ENCODE data around the gene DNAJC21. TPM values are rescaled to one million over a fixed set of nuclear protein-coding genes. Genes with fewer than 3 reads are reported as not detected.
"Not testable (repeated sequence)": the region's sequence is repeated elsewhere in the genome, so short reads cannot be mapped to it uniquely, and the experiment has no call there.

DNAJC21 gene
- total RNA-seq, 2 donors from 2014 or later = 49.3 to 59.0 TPM

DNA sequence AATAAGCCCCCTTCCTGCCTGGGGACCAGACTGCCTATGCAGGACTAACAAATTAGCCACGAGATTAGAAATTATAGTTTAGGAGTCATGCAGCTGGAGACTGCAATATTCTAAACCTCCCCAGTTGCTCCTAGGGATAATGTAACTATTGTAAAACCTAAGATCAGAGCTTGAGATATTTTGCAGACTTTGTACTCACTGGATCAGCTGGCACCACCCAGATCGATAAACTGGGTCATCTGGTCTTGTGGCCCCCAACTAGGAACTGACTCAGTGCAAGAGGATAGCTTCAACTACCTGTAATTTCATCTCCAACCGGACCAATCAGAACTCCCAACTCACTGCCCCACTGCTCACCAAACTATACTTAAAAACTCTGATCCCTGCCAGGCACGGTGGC lies 38.2 kb downstream of the DNAJC21 start:
- intact Hi-C loops (cut with DNase I) = no loop called here
- DNase-seq (ENCODE audit: low spot score) = no peak

GRCh38 chr5:34968258-34968657 lies 38.9 kb downstream of the DNAJC21 start:
- no peak for DNase-seq (ENCODE audit: low spot score)
- intact Hi-C loops (cut with DNase I) = no loop called here

GRCh38 chr5:34970552-34970951 lies 41.2 kb downstream of the DNAJC21 start:
- DNase-seq (ENCODE audit: low spot score) = no peak
- intact Hi-C loops (cut with DNase I) = no loop called here

DNA sequence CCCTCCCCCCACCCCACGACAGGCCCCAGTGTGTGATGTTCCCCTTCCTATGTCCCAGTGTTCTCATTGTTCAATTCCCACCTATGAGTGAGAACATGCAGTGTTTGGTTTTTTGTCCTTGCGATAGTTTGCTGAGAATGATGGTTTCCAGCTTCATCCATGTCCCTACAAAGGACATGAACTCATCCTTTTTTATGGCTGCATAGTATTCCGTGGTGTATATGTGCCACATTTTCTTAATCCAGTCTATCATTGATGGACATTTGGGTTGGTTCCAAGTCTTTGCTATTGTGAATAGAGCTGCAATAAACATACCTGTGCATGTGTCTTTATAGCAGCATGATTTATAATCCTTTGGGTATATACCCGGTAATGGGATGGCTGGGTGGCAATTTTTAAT lies 42.3 kb downstream of the DNAJC21 start:
- DNase-seq (ENCODE audit: low spot score); intact Hi-C loops (cut with DNase I): not testable (repeated sequence)

- intact Hi-C loops (cut with DNase I) = no loop called here
Observed at GRCh38 chr5:34976347-34976746, 47.0 kb downstream of the DNAJC21 start.

GRCh38 chr5:34977934-34978613 lies 48.7 kb downstream of the DNAJC21 start:
- intact Hi-C loops (cut with DNase I) = no loop called here
- DNase-seq (ENCODE audit: low spot score) = no peak

More at GRCh38 chr5:34976347-34976746, 47.0 kb downstream of the DNAJC21 start:
- DNase-seq (ENCODE audit: low spot score) = no peak

- no peak for DNase-seq (ENCODE audit: low spot score)
Observed at GRCh38 chr5:34978681-34979080, 49.3 kb downstream of the DNAJC21 start.

DNA sequence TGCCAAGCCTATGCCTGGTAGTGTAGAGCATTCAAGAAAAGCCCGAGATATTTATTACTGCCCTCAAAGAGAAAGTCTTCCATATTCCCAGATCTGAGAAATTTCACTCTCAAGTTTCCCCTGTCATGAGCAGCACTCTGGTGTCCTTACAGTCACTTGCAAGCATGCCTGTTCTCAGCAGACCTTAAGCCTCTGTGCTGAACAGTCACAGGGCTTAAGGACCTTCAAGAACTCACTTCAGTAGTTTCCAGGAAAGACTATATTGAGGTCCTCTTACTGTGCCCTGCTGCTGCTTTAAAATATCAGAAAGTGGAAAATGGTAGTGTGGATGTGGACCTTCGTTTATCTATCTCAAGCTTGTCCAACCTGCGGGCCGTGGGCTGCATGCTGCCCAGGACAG lies 53.5 kb downstream of the DNAJC21 start:
- DNase-seq (ENCODE audit: low spot score) = no peak
- intact Hi-C loops (cut with DNase I) = no loop called here

More at GRCh38 chr5:34978681-34979080, 49.3 kb downstream of the DNAJC21 start:
- intact Hi-C loops (cut with DNase I) = no loop called here

GRCh38 chr5:34986965-34987364 lies 57.6 kb downstream of the DNAJC21 start:
- intact Hi-C loops (cut with DNase I) = no loop called here

GRCh38 chr5:34991486-34992238 lies 62.3 kb downstream of the DNAJC21 start:
- intact Hi-C loops (cut with DNase I) = no loop called here

More at GRCh38 chr5:34986965-34987364, 57.6 kb downstream of the DNAJC21 start:
- DNase-seq (ENCODE audit: low spot score) = no peak

DNA sequence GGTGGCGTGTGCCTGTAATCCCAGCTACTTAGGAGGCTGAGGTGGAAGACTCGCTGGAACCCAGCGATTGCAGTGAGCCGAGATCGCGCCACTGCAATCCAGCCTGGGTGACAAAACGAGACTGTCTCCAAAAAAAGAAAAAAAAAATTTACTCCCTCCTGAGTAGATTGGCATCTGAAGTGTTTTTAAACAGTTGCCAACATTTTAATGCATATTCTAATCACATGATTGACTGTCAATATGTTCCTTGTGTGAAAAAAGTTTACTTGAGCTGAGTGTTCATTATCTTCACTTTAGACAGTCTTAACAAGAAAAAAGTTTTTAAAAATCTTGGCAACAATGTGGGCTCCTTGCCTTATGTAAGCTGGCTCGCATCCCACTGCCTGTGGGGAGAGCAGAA lies 64.6 kb downstream of the DNAJC21 start:
- intact Hi-C loops (cut with DNase I) = no loop called here
- DNase-seq (ENCODE audit: low spot score) = no peak

More at GRCh38 chr5:34991486-34992238, 62.3 kb downstream of the DNAJC21 start:
- no peak for DNase-seq (ENCODE audit: low spot score)

DNA sequence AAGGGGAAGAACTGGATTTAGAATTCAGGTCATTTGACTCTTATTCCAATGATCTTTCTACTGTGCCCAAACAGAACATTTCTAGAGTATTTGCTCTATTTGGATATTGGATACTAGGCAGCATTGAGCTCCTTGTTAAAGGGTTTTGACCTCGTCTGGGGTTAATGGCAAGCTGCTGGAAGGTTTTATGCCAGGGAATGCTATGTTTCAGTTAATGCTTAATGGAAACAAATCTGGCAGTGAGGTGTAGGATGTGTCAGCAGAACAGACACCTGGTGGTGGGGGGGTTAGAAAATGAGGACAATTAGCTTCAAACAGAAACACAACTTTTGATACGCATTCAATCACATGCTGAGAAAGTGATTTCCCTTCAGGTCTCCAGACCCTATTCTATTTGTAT lies 66.9 kb downstream of the DNAJC21 start:
- DNase-seq (ENCODE audit: low spot score) = no peak
- intact Hi-C loops (cut with DNase I) = no loop called here

GRCh38 chr5:34998058-34998789 lies 68.9 kb downstream of the DNAJC21 start:
- intact Hi-C loops (cut with DNase I) = no loop called here
- no peak for DNase-seq (ENCODE audit: low spot score)

GRCh38 chr5:35001842-35002241 lies 72.5 kb downstream of the DNAJC21 start:
- no peak for DNase-seq (ENCODE audit: low spot score)
- intact Hi-C loops (cut with DNase I) = no loop called here

DNA sequence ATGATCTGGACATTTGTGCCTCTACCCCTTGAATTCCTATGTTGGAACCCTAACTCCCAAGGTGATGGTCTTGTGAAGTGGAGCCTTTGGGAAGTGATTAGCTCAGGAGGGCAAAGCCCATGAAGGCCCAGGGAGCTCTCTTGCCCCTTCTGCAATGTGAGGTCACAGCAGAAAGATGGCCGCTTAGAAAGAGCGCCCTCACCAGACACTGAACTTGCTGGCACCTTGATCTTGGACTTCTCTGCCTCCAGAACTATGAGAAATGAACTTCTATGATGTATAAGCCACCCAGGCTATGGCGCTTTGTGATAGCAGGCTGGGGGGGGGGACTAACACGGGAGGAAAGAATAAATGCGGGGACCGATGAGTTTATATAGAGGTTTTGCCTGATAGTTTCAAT lies 73.1 kb downstream of the DNAJC21 start:
- no peak for DNase-seq (ENCODE audit: low spot score)

GRCh38 chr5:35003018-35003957 lies 73.9 kb downstream of the DNAJC21 start:
- intact Hi-C loops (cut with DNase I) = no loop called here
- no peak for DNase-seq (ENCODE audit: low spot score)

More for the DNA sequence above, 73.1 kb downstream of the DNAJC21 start:
- intact Hi-C loops (cut with DNase I) = no loop called here

DNA sequence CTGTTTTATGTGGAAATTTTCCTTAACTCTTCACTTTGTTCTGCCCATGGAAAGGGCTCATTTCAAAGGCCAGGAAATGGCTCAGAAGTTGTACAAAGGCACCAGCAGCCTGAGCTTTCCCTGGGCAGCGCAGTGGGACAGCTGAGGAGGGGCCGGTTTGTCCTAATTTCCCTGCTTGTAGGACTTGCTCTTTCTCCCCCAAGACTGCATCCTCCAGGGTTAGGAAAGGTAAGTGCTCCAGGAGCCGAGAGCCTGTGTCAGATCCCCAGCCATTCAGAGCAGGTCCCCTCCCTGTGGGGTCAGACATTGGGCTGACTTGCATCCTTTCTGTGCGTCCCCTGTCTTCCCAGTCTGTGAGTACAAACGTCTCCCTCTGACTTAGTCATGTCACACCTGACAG lies 74.8 kb downstream of the DNAJC21 start:
- no peak for DNase-seq (ENCODE audit: low spot score)
- intact Hi-C loops (cut with DNase I) = no loop called here

DNA sequence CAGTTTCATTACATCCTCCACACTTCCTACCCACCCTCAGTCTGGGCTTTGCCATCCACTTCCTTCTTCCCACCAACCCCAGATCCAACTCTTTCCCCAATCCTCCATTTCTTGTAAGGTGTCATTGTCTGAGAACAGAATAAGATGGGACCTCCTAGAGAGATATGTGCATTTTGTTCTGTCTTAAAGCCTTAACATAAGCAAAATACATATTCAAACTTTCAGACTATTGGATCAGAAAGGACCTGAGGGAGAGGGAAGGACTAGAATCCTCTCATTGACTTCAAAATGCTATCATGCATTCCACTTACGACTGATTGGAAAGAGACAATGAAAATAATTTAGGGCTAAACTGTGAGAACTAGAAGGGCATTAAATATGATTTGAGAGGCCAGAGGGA lies 75.4 kb downstream of the DNAJC21 start:
- no peak for DNase-seq (ENCODE audit: low spot score)
- intact Hi-C loops (cut with DNase I) = no loop called here

Measured in posterior vena cava (tissue), 2 donors.